OCI-LY3 (cell line): ENCODE results near the gene COX15.

Source experiments
- CTCF ChIP-seq: fragments of 200-600, 300-600 bp; sonication (generic); IDR thresholded peaks from 2 replicates; pipeline ENCODE4 v1.5.1; 2014; ENCODE audit warnings: antibody characterized with exemption, low read length, low read depth
- EZH2phosphoT487 ChIP-seq: fragments of 200-600 bp; shearing (Covaris generic); IDR thresholded peaks from 2 replicates; pipeline ENCODE4 v1.6.1; 2018; ENCODE audit warnings: antibody characterized with exemption, mixed run types, low read depth

DNA sequence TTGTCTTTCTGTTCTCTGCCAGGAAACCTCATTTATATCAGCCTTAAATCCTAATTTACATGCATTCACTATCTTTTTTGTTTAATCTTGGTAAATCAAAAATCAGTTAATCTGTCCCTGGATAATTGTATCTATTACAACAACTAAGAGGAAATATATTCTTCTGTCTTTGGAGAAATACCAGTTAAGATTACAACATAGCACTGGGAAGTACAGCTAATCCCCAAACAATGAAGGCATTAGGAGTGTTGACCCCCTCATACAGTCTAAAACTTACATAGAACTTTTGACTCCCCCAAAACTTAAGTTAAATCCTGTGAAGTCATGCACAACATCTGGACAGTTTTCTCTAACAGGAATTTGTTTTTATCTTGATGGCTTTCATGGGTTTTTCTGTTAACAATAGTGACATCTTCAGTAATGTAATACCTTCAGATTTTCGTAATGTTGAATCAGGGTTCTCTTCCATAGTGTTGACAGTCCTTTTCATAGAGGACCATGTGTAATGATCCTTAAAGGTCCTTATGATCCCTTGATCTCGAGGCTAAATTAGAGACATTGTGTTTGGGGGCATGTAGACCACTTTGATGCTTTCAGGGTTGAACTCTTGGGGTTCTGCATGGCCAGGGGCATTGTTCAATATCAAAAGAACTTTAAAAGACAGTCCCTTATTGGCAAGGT, 26.4 kb upstream of the COX15 start:
- TF ChIP-seq CTCF (no peak), EZH2phosphoT487 (no peak)
